Sigmoid colon (tissue), 7 donors: Measurements from ENCODE around the gene CNTNAP4. TPM values are rescaled to one million over a fixed set of nuclear protein-coding genes. Genes with fewer than 3 reads are reported as not detected.

Experiments used
- DNase-seq: peaks from one replicate; pipeline ENCODE4 v3.0.0-alpha.2; 2019
- H3K27ac ChIP-seq, 4 donors: fragments of 200-600 bp; sonication (generic); one replicate each; pipeline ENCODE4 v1.5.1; 2016 to 2019; ENCODE audit warnings: mild to moderate bottlenecking in 1 of 4
- H3K27me3 ChIP-seq, 3 donors: fragments of 200-600 bp; sonication (generic); one replicate each; pipeline ENCODE4 v1.5.1; 2019; ENCODE audit warnings: mild to moderate bottlenecking in 1 of 3
- H3K36me3 ChIP-seq, 4 donors: fragments of 200-600 bp; sonication (generic); one replicate each; pipeline ENCODE4 v1.5.1; 2016 to 2019
- H3K4me1 ChIP-seq, 4 donors: fragments of 200-600 bp; sonication (generic); one replicate each; pipeline ENCODE4 v1.5.1; 2017 to 2019
- H3K4me3 ChIP-seq, 4 donors: fragments of 200-600 bp; sonication (generic); one replicate each; pipeline ENCODE4 v1.5.1; 2017 to 2019; ENCODE audit warnings: mild to moderate bottlenecking in 2 of 4, moderate library complexity in 1 of 4
- H3K9me3 ChIP-seq, 4 donors: fragments of 200-600 bp in 3 of 4; sonication (generic) in 3 of 4; one replicate each; pipeline versions ENCODE4 v1.5.1 to v1.6.1; 2013 to 2019
- CTCF ChIP-seq, 4 experiments: fragments of 450-650 bp in 3 of 4; fragments of 200-600 bp in 1 of 4; IDR thresholded peaks; one replicate each; pipeline ENCODE4 v1.5.1; 2016 to 2019; ENCODE audit warnings: antibody characterized with exemption in 4 of 4, mild to moderate bottlenecking in 3 of 4, moderate library complexity in 2 of 4
- EP300 ChIP-seq, 4 donors: sonication (generic); formaldehyde crosslinking; IDR thresholded peaks; one replicate each; pipeline ENCODE4 v1.6.1; 2017; ENCODE audit warnings: antibody characterized with exemption in 4 of 4
- POLR2A ChIP-seq, 2 donors: fragments of 450-650 bp; IDR thresholded peaks; one replicate each; pipeline ENCODE4 v1.6.1; 2016; ENCODE audit warnings: antibody characterized with exemption in 2 of 2, mild to moderate bottlenecking in 2 of 2, moderate library complexity in 2 of 2
- POLR2AphosphoS5 ChIP-seq, 4 donors: sonication (generic); formaldehyde crosslinking; IDR thresholded peaks; one replicate each; pipeline ENCODE4 v1.6.1; 2017; ENCODE audit warnings: antibody characterized with exemption in 4 of 4
- WGBS, 2 donors: extraction: QIAGEN DNeasy Blood & Tissue Kit; methylation state at CpG; one replicate each; pipeline ENCODE4 v1.1.7; 2013; 5-methylcytosine and 5-hydroxymethylcytosine counted together
- intact Hi-C: fragments of 100-400 bp; cut with DNase I; formaldehyde crosslinking; loops from one replicate; pipeline ENCODE4 v1.15.1; 2023
- polyA plus RNA-seq, 3 donors: library from polyadenylated mRNA; stranded (reverse); fragments of 200-250 nt; gene quantifications; one replicate each; pipeline ENCODE4 v1.2.3, GENCODE V29; 2013
- total RNA-seq, 4 donors: library from RNA; depleted of rRNA; stranded (reverse); fragments of >200 nt; gene quantifications; one replicate each; pipeline ENCODE4 v1.1.0, GENCODE V29; 2016
- donor health status: healthy with polysubstance abuse.
- donor health status: Bipolar disorder and iron deficiency.
- donor health status: healthy.

CNTNAP4 gene
- total and polyA plus RNA-seq, 7 donors = under 0.01 to 1.4 (median 0.22) TPM; not detected in 1

DNA sequence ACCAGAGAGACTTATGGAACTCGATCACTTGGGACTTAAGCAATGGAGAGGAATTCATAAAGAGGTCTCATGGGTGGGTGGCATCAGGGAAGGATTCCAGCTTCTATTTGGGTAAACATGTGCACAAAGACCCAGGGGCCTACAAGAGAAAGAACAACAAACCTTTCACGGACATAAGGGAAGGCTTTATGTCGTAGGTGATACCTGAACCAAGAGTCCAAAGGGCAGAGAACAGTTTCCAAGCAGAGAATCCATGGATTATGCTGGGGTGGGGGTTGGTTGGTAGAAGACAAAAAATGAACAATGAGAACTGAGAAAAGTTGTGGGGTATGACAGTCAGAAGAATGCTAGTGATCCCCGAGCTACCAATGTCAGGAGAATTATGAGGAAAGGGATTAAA is 119.8 kb downstream of the CNTNAP4 start:
- Histone ChIP-seq H3K9me3 (no peaks in the 10 kb centered on the region), H3K27ac (no peak overlapping the region), H3K27me3 (no peaks in the 10 kb centered on the region), H3K4me1 (no peaks in the 10 kb centered on the region), H3K4me3 (no peak overlapping the region), H3K36me3 (no peaks in the 10 kb centered on the region)
- 55 to 69% methylated on average over 4 of the region's 4 CpGs for WGBS, 2 donors
- intact Hi-C loops = no loop called here
- DNase-seq = no peak
- TF ChIP-seq POLR2A (IDR thresholded peaks at IDR 0.05) = no peak
- no peak for TF ChIP-seq EP300 (IDR thresholded peaks at IDR 0.05)
- TF ChIP-seq POLR2AphosphoS5 (IDR thresholded peaks at IDR 0.05) = no peak
- no peak for TF ChIP-seq CTCF (IDR thresholded peaks at IDR 0.05)

DNA sequence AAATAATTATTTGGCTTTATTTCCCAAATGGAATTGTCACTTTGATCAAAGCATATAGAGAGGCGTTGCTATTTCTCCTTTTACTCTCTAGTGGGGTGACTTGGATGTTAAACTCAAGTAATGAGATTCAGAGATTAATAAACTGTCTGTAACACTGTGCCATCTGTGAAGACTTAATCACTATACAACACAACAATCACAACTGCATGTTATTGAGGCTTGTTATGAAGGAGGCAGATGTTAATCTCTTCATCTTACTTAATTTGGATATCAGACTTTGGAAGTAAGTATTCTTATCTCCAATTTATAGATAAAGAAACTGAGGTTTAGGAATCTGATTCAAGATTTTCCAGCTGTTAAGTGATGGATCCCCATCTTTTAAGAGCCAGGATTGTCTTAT is 132.5 kb downstream of the CNTNAP4 start:
- WGBS, 2 donors = 67 to 80% methylated on average over 1 of the region's 1 CpG
- H3K36me3 ChIP-seq = no peaks in the 10 kb centered on the region
- no peak for DNase-seq
- no peaks in the 10 kb centered on the region for H3K27me3 ChIP-seq
- H3K27ac ChIP-seq = no peak overlapping the region
- H3K4me1 ChIP-seq = no peaks in the 10 kb centered on the region
- intact Hi-C loops = no loop called here
- no peak overlapping the region for H3K4me3 ChIP-seq
- TF ChIP-seq POLR2AphosphoS5 (IDR thresholded peaks at IDR 0.05) (no peak), EP300 (IDR thresholded peaks at IDR 0.05) (no peak), POLR2A (IDR thresholded peaks at IDR 0.05) (no peak), CTCF (IDR thresholded peaks at IDR 0.05) (no peak)
- no peaks in the 10 kb centered on the region for H3K9me3 ChIP-seq

DNA sequence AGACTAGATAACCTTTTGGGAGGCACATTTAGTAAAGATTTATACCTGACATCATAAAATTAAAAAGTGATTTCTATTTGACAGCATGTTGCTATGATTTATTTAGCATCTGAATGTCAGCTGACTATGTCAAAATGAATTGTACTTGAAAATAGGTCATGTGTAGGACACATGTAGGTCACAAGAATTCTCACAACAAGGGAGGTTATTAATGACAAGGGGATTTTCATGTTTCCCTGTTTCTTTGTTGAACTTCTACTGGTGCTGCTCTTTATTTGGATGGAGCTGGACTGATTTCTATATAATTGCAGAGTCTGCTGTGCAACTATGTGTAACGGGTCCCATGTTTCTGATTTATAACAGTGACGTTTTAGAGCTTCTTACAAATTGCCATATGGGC is 144.4 kb downstream of the CNTNAP4 start:
- H3K4me1 ChIP-seq = no peaks in the 10 kb centered on the region
- no peak overlapping the region for H3K27ac ChIP-seq
- H3K36me3 ChIP-seq = no peaks in the 10 kb centered on the region
- WGBS, 2 donors = 78 to 84% methylated on average over 2 of the region's 2 CpGs
- no peak for DNase-seq
- H3K9me3 ChIP-seq = no peaks in the 10 kb centered on the region
- no peak overlapping the region for H3K4me3 ChIP-seq
- H3K27me3 ChIP-seq = no peaks in the 10 kb centered on the region
- intact Hi-C loops = no loop called here
- TF ChIP-seq POLR2AphosphoS5 (IDR thresholded peaks at IDR 0.05) = no peak
- TF ChIP-seq EP300 (IDR thresholded peaks at IDR 0.05) = no peak
- no peak for TF ChIP-seq CTCF (IDR thresholded peaks at IDR 0.05)
- TF ChIP-seq POLR2A (IDR thresholded peaks at IDR 0.05) = no peak

DNA sequence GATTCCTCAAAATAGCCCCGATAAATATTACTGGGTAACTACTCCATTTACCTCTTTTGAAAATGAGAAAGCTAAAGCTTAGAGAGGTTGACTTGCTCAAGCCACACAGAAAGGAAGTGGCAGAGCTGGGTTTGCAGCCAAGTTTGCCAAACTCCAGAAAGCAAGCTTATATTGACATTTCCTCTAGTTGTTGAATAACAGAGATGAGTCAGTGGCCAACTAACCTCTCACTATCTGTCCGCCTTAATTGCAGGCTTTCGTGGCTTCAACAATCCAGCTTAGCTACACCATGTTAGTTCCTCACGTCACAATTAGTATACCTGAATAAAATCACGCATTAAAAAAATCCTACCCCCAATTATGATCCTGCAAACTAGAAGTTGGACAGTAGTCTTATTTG is 151.7 kb downstream of the CNTNAP4 start:
- 33 to 78% methylated on average over 5 of the region's 5 CpGs for WGBS, 2 donors
- intact Hi-C loops = no loop called here
- DNase-seq = no peak

More for the DNA sequence above, 151.7 kb downstream of the CNTNAP4 start:
- Histone ChIP-seq H3K4me3 (no peak overlapping the region), H3K27me3 (no peaks in the 10 kb centered on the region), H3K9me3 (no peaks in the 10 kb centered on the region), H3K4me1 (no peaks in the 10 kb centered on the region), H3K36me3 (no peaks in the 10 kb centered on the region), H3K27ac (no peak overlapping the region)
- TF ChIP-seq CTCF (IDR thresholded peaks at IDR 0.05) (no peak), EP300 (IDR thresholded peaks at IDR 0.05) (no peak), POLR2A (IDR thresholded peaks at IDR 0.05) (no peak), POLR2AphosphoS5 (IDR thresholded peaks at IDR 0.05) (no peak)
